ENCODE results near the gene HSPD1. TPM values are rescaled to one million over a fixed set of nuclear protein-coding genes. Genes with fewer than 3 reads are reported as not detected.

The HSPD1 gene
- 100 to 1,000 TPM; 104 to 175 (median 135) TPM for total RNA-seq
- 100 to 1,000 TPM in 1 of 2 donors, 10 to 100 TPM in 1; 83.5 to 176 TPM for polyA plus RNA-seq
- long read RNA-seq, donor 1, transcript HSPD1-202 (12 exons, 2,455 nt): major isoform, 106 of 191 reads
- long read RNA-seq, donor 1, partial matches to known transcripts: 70 of 191 reads
- long read RNA-seq, donor 1, other reads (novel, unspliced or antisense): 12 of 191 reads
- long read RNA-seq, donor 2, transcript HSPD1-202 (12 exons, 2,455 nt): major isoform, 105 of 179 reads
- long read RNA-seq, donor 2, partial matches to known transcripts: 55 of 179 reads
- long read RNA-seq, donor 2, other reads (novel, unspliced or antisense): 17 of 179 reads
- long read RNA-seq, donor 3, transcript HSPD1-202 (12 exons, 2,455 nt): major isoform, 362 of 646 reads
- long read RNA-seq, donor 3, partial matches to known transcripts: 256 of 646 reads
- long read RNA-seq, donor 3, other reads (novel, unspliced or antisense): 26 of 646 reads

DNA sequence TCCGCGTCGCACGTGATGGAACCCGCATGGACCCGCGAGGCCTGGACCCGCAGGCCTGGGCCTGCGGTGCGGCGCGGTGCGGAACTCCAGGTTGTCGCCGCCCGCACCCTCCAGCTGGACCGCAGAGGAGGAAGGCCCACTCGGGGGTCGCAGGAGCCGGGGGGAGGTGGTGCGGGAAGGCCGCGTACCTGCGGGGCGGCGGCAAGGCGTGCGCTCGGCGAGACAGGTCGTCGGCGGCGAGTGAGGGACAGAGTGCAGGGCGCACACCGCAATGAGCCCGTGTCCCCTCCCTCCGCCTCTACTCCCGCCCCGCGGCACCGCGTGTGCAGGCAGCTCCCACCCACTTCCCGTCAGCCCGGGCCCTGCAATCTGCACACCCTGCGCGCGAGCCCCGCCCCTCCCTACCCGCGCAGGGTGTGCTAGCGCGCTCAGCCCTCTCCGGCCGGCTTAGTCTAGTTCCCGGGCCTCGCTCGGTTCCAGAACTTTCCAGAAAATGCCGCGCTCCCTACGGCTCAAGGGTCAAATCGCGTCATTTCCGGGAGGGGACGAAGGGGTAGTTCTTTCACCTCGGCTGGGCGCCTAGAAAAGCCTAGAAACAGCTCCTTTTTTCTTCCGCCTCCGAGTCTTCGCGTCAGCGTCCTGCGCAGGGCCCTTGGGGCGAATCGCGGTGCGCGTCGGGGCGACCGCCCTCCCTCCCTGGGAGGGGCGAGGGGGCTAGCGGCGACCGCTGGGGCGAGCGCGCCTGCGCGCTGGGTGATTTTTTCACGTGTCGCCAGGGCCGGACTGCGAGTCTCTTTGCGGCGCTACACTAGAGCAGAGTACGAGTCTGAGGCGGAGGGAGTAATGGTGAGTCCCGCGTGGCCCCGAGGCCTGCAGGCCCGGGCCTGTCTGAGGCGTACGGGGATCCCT is at the start of gene HSPD1, which contains the start of gene HSPE1:
HSPD1 (minus strand) TSS at position 247 of the 909 bp plus-strand sequence. CDS start 992 bp downstream, outside the sequence.
HSPE1 (plus strand) TSS at position 786 of the 909 bp plus-strand sequence; CDS start at position 844, 58 bp downstream.
- Histone ChIP-seq H3K36me3 (peaks cover 0 to 66% (median 30%) of the 10 kb centered on the region in 9 donors), H3K27me3 (no peaks in the 10 kb centered on the region), H3K4me1 (peaks cover 3 to 62% (median 51%) of the 10 kb centered on the region in 9 donors), H3K4me3 (peak within 1 kb of the TSS; percentile 69 to 97 (median 86)), H3K27ac (peak within 1 kb of the TSS; percentile 60 to 98 (median 95)), H3K9me3 (no peaks in the 10 kb centered on the region)
- intact Hi-C loops (cut with DNase I): loop anchor here in 6 of 10 donors (1.0 to 10.0 kb wide), 10 partner anchors 15 to 205 kb away; partner anchors contain the start of genes COQ10B (in 3 of the 6), MARS2 (in 3 of the 6) and SF3B1 (in 2 of the 6)
- ATAC-seq (peak; percentile 95 to 99 (median 96)), DNase-seq (peak; percentile 97 to 99)
- WGBS, 2 donors: 1% methylated on average over 84 to 104 of the region's 104 CpGs
- TF ChIP-seq CTCF (IDR thresholded peaks at IDR 0.05): no peak

DNA sequence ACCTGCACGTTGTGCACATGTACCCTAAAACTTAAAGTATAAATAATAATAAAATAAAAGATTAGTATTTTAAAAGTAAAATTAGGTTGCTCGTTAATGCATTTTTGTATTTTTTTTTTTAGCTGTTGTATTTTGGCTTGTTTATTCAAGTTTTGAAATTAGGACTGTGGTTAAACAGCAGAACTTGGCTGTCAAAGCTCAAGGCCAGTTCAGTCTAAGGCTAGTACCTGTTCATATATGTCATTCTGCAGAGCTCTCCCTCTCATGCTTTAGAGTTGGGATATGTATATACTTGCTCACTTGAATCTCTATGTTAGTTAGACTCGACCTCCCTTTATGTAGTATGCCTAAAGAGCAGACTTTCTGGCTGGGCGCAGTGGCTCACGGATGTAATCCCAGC is 48.9 kb upstream of the HSPD1 start:
- no peak for TF ChIP-seq CTCF (IDR thresholded peaks at IDR 0.05)
- intact Hi-C loops (cut with DNase I): no loop called here
- Histone ChIP-seq H3K9me3 (no peaks in the 10 kb centered on the region), H3K4me1 (peaks cover 0 to 9% (median 0%) of the 10 kb centered on the region in 9 donors), H3K27me3 (no peaks in the 10 kb centered on the region), H3K36me3 (peaks cover 0 to 93% (median 28%) of the 10 kb centered on the region in 9 donors), H3K27ac (no peak overlapping the region), H3K4me3 (no peak overlapping the region)
- DNase-seq: no peak
- 95 to 96% methylated on average over 5 of the region's 5 CpGs for WGBS, 2 donors
- no peak for ATAC-seq

GRCh38 chr2:197547163-197547900 is 47.7 kb upstream of the HSPD1 start:
- H3K4me3 ChIP-seq: no peak overlapping the region
- DNase-seq (no peak), ATAC-seq (peak in 1 of 8 donors; percentile 25)
- WGBS, 2 donors: 87 to 88% methylated on average over 5 of the region's 5 CpGs
- H3K27ac ChIP-seq: peak overlapping the region in 2 of 10 donors; percentile 5 to 51
- no peak for TF ChIP-seq CTCF (IDR thresholded peaks at IDR 0.05)
- peaks cover 0 to 9% (median 0%) of the 10 kb centered on the region in 9 donors for H3K4me1 ChIP-seq
- no peaks in the 10 kb centered on the region for H3K9me3 ChIP-seq
- no peaks in the 10 kb centered on the region for H3K27me3 ChIP-seq
- peaks cover 0 to 93% (median 29%) of the 10 kb centered on the region in 9 donors for H3K36me3 ChIP-seq
- intact Hi-C loops (cut with DNase I): no loop called here
